ENCODE data around the gene STXBP6. TPM values are rescaled to one million over a fixed set of nuclear protein-coding genes. Genes with fewer than 3 reads are reported as not detected.
"Not testable (repeated sequence)": the region's sequence is repeated elsewhere in the genome, so short reads cannot be mapped to it uniquely, and the experiment has no call there.

The STXBP6 gene
- total and polyA plus RNA-seq, 7 donors = 7.1 to 32.8 (median 14.3) TPM

DNA sequence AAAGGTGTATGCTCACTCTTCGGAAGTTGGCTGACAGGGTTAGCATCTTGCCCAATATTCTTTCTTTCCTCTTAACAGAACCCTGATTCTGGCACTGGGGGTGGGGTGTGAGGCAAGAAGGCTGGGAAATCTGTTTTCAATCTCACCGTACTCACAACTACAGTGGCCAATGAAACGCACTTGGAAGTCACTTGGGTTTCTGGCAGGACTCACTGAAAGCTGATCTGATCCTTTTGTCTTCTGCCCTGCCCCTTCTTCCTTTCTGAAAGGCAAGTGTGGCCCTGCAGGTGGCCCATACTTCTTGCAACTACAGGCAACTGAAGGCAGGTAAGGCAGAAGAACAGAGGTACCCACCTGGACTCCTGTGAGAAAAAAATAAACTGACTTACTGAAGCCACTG, 106.9 kb downstream of the STXBP6 start:
- 60 to 78% methylated on average over 3 of the region's 3 CpGs for WGBS, 2 donors
- Histone ChIP-seq H3K4me3 (no peak overlapping the region), H3K36me3 (no peaks in the 10 kb centered on the region), H3K27me3 (no peaks in the 10 kb centered on the region), H3K4me1 (peaks cover 0 to 6% (median 5%) of the 10 kb centered on the region in 4 donors), H3K9me3 (no peaks in the 10 kb centered on the region), H3K27ac (peak overlapping the region in 2 of 4 donors; percentile 16 to 41)
- intact Hi-C loops (cut with DNase I) = no loop called here
- DNase-seq = peak; percentile 87
- TF ChIP-seq, protein P1, sequence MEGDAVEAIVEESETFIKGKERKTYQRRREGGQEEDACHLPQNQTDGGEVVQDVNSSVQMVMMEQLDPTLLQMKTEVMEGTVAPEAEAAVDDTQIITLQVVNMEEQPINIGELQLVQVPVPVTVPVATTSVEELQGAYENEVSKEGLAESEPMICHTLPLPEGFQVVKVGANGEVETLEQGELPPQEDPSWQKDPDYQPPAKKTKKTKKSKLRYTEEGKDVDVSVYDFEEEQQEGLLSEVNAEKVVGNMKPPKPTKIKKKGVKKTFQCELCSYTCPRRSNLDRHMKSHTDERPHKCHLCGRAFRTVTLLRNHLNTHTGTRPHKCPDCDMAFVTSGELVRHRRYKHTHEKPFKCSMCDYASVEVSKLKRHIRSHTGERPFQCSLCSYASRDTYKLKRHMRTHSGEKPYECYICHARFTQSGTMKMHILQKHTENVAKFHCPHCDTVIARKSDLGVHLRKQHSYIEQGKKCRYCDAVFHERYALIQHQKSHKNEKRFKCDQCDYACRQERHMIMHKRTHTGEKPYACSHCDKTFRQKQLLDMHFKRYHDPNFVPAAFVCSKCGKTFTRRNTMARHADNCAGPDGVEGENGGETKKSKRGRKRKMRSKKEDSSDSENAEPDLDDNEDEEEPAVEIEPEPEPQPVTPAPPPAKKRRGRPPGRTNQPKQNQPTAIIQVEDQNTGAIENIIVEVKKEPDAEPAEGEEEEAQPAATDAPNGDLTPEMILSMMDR (IDR thresholded peaks at IDR 0.05) = no peak
- no peak for TF ChIP-seq POLR2A (IDR thresholded peaks at IDR 0.05)
- peak in 2 of 4 donors; percentile 14 to 56 for TF ChIP-seq POLR2AphosphoS5 (IDR thresholded peaks at IDR 0.05)
- no peak for TF ChIP-seq EP300 (IDR thresholded peaks at IDR 0.05)

DNA sequence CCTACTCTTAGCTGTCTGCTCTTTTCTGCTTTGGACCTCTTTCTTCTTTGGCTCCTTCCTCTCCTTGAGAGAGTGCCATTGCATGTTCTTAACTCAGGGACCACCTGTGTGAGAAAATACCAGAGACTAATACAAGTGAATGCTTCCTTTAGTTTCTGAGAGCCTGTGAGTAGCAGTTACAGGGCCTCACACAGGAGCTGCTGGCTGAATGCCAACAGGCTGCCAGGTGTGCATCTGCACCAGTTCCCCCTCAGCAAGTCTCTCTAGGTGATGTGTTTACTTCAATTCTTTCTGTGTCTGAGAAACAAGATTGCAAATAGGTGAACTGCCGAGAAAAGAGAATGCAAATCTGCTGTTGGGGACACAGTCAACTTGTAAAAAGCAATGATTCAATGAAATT, 108.2 kb downstream of the STXBP6 start:
- Histone ChIP-seq H3K27ac (no peak overlapping the region), H3K4me1 (peaks cover 0 to 6% (median 5%) of the 10 kb centered on the region in 4 donors), H3K9me3 (no peaks in the 10 kb centered on the region), H3K36me3 (no peaks in the 10 kb centered on the region), H3K4me3 (no peak overlapping the region), H3K27me3 (no peaks in the 10 kb centered on the region)
- 28 to 80% methylated on average over 1 of the region's 1 CpG for WGBS, 2 donors
- intact Hi-C loops (cut with DNase I) = no loop called here
- TF ChIP-seq, protein P1 (IDR thresholded peaks at IDR 0.05) = no peak
- TF ChIP-seq POLR2A (IDR thresholded peaks at IDR 0.05) (no peak), POLR2AphosphoS5 (IDR thresholded peaks at IDR 0.05) (no peak), EP300 (IDR thresholded peaks at IDR 0.05) (no peak)
- DNase-seq = no peak

DNA sequence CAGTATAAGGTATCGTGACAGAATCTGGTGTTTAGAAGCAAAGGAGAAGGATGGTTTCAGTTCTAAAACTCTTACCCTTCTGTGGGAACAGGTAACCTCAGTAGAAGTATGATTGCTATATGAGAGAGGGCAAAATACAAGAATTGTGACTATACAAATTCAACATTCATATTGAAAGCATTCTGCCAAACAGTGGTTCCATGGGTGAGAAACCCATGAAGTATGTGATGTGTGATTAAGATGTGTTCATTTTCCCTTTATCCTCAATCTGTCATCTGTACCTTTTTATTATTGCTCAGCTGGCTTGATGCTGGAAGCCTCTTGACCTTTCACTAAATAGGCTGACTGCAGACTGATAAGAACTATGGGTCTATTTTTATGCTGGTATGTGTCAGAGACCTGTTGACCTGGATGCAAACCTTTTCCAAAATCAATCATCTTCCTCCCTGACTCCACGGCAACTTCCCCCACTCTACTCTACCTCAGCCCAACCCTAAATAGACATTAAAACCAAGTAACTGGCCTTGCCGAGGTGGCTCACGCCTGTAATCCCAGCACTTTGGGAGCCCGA, 109.6 kb downstream of the STXBP6 start:
- peaks cover 0 to 14% (median 8%) of the 10 kb centered on the region in 4 donors for H3K4me1 ChIP-seq
- intact Hi-C loops (cut with DNase I) = no loop called here
- no peaks in the 10 kb centered on the region for H3K27me3 ChIP-seq
- TF ChIP-seq POLR2AphosphoS5 (IDR thresholded peaks at IDR 0.05) (no peak), POLR2A (IDR thresholded peaks at IDR 0.05) (no peak), EP300 (IDR thresholded peaks at IDR 0.05) (no peak)
- TF ChIP-seq, protein P1 (IDR thresholded peaks at IDR 0.05) = no peak
- H3K27ac ChIP-seq = no peak overlapping the region
- DNase-seq = no peak
- H3K9me3 ChIP-seq = no peaks in the 10 kb centered on the region
- no peaks in the 10 kb centered on the region for H3K36me3 ChIP-seq
- WGBS, 2 donors = 87 to 90% methylated on average over 5 of the region's 5 CpGs
- no peak overlapping the region for H3K4me3 ChIP-seq

DNA sequence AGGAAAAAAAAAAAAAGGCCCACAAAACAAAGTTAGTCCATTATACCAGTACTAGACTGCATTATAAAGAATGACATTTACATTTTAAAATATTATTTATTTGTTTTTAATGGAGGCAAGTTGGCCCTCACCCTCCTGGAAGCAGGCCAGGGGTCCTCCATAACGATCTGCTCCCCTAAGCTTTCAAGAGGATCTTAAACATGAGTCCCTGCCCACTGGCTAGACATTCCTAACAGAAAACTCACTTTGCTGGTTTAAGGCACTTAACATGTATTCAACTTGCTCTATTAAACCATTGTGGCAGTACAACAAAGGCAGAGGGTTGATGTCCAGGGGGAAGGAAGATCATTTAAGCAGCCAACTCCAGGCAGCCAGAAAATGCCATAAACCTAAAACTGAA, 111.4 kb downstream of the STXBP6 start:
- intact Hi-C loops (cut with DNase I) = no loop called here
- no peak for TF ChIP-seq EP300 (IDR thresholded peaks at IDR 0.05)
- TF ChIP-seq POLR2A (IDR thresholded peaks at IDR 0.05) = no peak
- TF ChIP-seq, protein P1 (IDR thresholded peaks at IDR 0.05) = no peak
- no peak for TF ChIP-seq POLR2AphosphoS5 (IDR thresholded peaks at IDR 0.05)
- H3K9me3 ChIP-seq = no peaks in the 10 kb centered on the region
- no peaks in the 10 kb centered on the region for H3K36me3 ChIP-seq
- no peak overlapping the region for H3K27ac ChIP-seq
- H3K4me3 ChIP-seq = no peak overlapping the region
- peaks cover 0 to 18% (median 5%) of the 10 kb centered on the region in 4 donors for H3K4me1 ChIP-seq
- no peak for DNase-seq
- 46 to 60% methylated on average over 1 of the region's 1 CpG for WGBS, 2 donors
- H3K27me3 ChIP-seq = no peaks in the 10 kb centered on the region

DNA sequence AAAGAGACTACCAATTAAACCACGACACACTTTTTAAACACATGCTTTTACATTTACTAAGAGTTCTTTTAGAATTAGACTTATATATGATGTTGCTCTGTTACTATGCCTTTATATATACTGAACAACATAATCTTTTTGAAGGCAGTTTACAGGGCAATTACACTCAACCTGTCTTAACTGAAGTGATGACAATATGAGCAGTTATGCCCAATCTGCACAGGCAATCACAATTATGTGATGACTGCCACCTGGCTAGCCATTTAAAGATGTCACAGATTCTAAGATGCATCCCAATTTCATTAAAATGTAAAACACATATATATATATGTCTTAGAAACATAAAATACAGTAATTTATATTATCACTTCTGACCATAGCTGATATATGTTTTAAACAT, 112.6 kb downstream of the STXBP6 start:
- H3K4me1 ChIP-seq = peaks cover 0 to 18% (median 5%) of the 10 kb centered on the region in 4 donors
- H3K36me3 ChIP-seq = no peaks in the 10 kb centered on the region
- DNase-seq = no peak
- no peaks in the 10 kb centered on the region for H3K27me3 ChIP-seq
- 89 to 92% methylated on average over 1 of the region's 1 CpG for WGBS, 2 donors
- intact Hi-C loops (cut with DNase I) = no loop called here
- no peak overlapping the region for H3K27ac ChIP-seq
- H3K4me3 ChIP-seq = no peak overlapping the region
- TF ChIP-seq, protein P1 (IDR thresholded peaks at IDR 0.05) = no peak
- TF ChIP-seq POLR2A (IDR thresholded peaks at IDR 0.05) (no peak), POLR2AphosphoS5 (IDR thresholded peaks at IDR 0.05) (no peak), EP300 (IDR thresholded peaks at IDR 0.05) (no peak)
- H3K9me3 ChIP-seq = no peaks in the 10 kb centered on the region

DNA sequence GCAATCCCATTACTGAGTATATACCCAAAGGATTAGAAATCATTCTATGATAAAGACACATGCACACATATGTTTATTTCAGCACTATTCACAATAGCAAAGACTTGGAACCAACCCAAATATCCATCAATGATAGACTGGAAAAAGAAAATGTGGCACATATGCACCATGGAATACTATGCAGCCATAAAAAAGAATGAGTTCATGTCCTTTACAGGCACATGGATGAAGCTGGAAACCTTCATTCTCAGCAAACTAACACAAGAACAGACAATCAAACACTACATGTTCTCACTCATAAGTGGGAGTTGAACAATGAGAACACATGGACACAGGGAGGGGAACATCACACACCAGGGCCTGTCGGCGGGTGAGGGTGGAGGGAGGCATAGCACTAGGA, 113.2 kb downstream of the STXBP6 start:
- peaks cover 0 to 18% (median 5%) of the 10 kb centered on the region in 4 donors for H3K4me1 ChIP-seq
- H3K4me3 ChIP-seq; intact Hi-C loops (cut with DNase I); H3K36me3 ChIP-seq; H3K27me3 ChIP-seq; DNase-seq; H3K27ac ChIP-seq; H3K9me3 ChIP-seq: not testable (repeated sequence)
- WGBS, 2 donors = 92 to 99% methylated on average over 2 of the region's 2 CpGs
